Measurements from ENCODE around the gene SPPL2B.

DNA sequence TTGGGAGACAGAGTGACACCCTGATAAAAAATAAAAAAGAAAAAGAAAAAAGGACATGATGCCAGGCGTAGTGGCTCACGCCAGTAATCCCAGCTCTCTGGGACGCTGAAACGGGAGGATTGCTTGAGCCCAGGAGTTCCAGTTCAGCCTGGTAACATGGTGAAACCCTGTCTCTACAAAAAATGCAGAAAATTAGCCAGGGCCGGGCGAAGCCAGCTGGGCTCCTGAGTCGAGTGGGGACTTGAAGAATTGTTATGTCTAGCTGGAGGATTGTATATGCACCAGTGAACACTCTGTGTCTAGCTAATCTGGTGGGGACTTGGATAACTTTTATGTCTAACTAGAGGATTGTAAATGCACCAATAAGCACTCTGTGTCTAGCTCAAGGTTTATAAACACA lies 63.9 kb downstream of the SPPL2B start:
- TF ChIP-seq, protein P1, sequence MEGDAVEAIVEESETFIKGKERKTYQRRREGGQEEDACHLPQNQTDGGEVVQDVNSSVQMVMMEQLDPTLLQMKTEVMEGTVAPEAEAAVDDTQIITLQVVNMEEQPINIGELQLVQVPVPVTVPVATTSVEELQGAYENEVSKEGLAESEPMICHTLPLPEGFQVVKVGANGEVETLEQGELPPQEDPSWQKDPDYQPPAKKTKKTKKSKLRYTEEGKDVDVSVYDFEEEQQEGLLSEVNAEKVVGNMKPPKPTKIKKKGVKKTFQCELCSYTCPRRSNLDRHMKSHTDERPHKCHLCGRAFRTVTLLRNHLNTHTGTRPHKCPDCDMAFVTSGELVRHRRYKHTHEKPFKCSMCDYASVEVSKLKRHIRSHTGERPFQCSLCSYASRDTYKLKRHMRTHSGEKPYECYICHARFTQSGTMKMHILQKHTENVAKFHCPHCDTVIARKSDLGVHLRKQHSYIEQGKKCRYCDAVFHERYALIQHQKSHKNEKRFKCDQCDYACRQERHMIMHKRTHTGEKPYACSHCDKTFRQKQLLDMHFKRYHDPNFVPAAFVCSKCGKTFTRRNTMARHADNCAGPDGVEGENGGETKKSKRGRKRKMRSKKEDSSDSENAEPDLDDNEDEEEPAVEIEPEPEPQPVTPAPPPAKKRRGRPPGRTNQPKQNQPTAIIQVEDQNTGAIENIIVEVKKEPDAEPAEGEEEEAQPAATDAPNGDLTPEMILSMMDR (IDR thresholded peaks at IDR 0.05 in 8 of 11, conservative IDR thresholded peaks at IDR 0.05 in 3 of 11), result no peak
- TF ChIP-seq POLR2A (IDR thresholded peaks at IDR 0.05) (no peak), POLR2AphosphoS5 (IDR thresholded peaks at IDR 0.05) (no peak)
